OCI-LY1 (cell line): ENCODE data around the gene UTP15.

Experiments used
- CTCF ChIP-seq: fragments of 200-600 bp; sonication (generic), shearing (Covaris generic); IDR thresholded peaks from 2 replicates; pipeline ENCODE4 v1.5.1; 2017; ENCODE audit warnings: mild to moderate bottlenecking, antibody characterized with exemption, low read length, moderate library complexity, mixed read lengths
- EZH2 ChIP-seq: fragments of 200-600 bp; sonication (generic), shearing (Covaris generic); IDR thresholded peaks from 2 replicates; pipeline ENCODE4 v1.8.0; 2017; ENCODE audit warnings: borderline replicate concordance, mixed run types, mild to moderate bottlenecking, antibody characterized with exemption, low read length, moderate library complexity, mixed read lengths

- TF ChIP-seq CTCF (no peak), EZH2 (no peak)
These were observed 868 bp upstream of the UTP15 start for GRCh38 chr5:73564675-73565074.
